GM12878 (cell line): ENCODE results near the gene SEMA4C. TPM values are rescaled to one million over a fixed set of nuclear protein-coding genes. Genes with fewer than 3 reads are reported as not detected.

Experiments
- ATAC-seq: fragments of 200-7000 bp; cut with Tn5 transposase; 3 replicates; pipeline ENCODE4 v1.9.1; 2020; ENCODE audit warnings: mild to moderate bottlenecking, moderate library complexity
- BruUV-seq: library from RNA; stranded (reverse); fragments of 400-500 nt; replicated peaks from 2 replicates; lab custom pipeline; 2021; lab: Mats Ljungman, UMichigan
- CTCF ChIA-PET: fragments of 300-600 bp; sonication (Branson Sonifier 250); formaldehyde crosslinking; extraction: SDS; loops from one replicate; lab custom pipeline; 2021; ENCODE audit warnings: inconsistent platforms; lab: Yijun Ruan, JAX
- POLR2A ChIA-PET: fragments of 350-600 bp; formaldehyde crosslinking; extraction: SDS; loops from one replicate; lab custom pipeline; 2021; ENCODE audit warnings: inconsistent platforms; lab: Charles Lee
- RAD21 ChIA-PET: fragments of 300-600 bp; sonication (Branson Sonifier 250); formaldehyde crosslinking; loops from one replicate; lab custom pipeline; 2023; ENCODE audit warnings: antibody characterized with exemption; ENCODE audit not compliant: unreplicated experiment; lab: Charles Lee
- SMC1A ChIA-PET: fragments of 300-600 bp; sonication (Branson Sonifier 250); formaldehyde crosslinking; loops from one replicate; lab custom pipeline; 2023; ENCODE audit not compliant: unreplicated experiment, uncharacterized antibody; lab: Charles Lee
- DNase-seq: peaks from one replicate; pipeline ENCODE4 v3.0.0-alpha.2; 2011; ENCODE audit warnings: low read depth, low spot score
- FAIRE-seq: peaks from 3 replicates; lab custom pipeline; 2011; peaks lifted over from hg19 to GRCh38; lab: Jason Lieb, UNC
- H2AFZ ChIP-seq: 2 replicates; pipeline ENCODE4 v1.6.0; 2011; ENCODE audit warnings: low read depth, low read length, control low read depth; ENCODE audit not compliant: control insufficient read depth
- H3K27ac ChIP-seq: 2 replicates; pipeline ENCODE4 v1.5.1; 2011; ENCODE audit warnings: control low read depth; ENCODE audit not compliant: control insufficient read depth, insufficient read depth
- H3K27me3 ChIP-seq, 2 experiments: replicated peaks in 1 of 2; 2 replicates each; pipeline versions ENCODE4 v1.6.0 to v1.6.1; 2011; ENCODE audit warnings: low read length in 1 of 2; ENCODE audit not compliant: control insufficient read depth in 2 of 2, insufficient read depth in 2 of 2
- H3K36me3 ChIP-seq, 2 experiments: 2 replicates each; pipeline ENCODE4 v1.5.1; 2011; ENCODE audit warnings: low read length in 1 of 2; ENCODE audit not compliant: control insufficient read depth in 2 of 2, insufficient read depth in 2 of 2
- H3K4me1 ChIP-seq: 2 replicates; pipeline ENCODE4 v1.6.1; 2011; ENCODE audit warnings: mild to moderate bottlenecking, low read length, moderate library complexity, mixed read lengths; ENCODE audit not compliant: control insufficient read depth, insufficient read depth
- H3K4me2 ChIP-seq: 2 replicates; pipeline ENCODE4 v1.6.0; 2011; ENCODE audit warnings: control low read depth; ENCODE audit not compliant: control insufficient read depth, insufficient read depth
- H3K4me3 ChIP-seq: fragments of 200-600 bp; sonication (generic); 2 replicates; pipeline ENCODE4 v1.5.1; 2016
- H3K79me2 ChIP-seq: 2 replicates; pipeline ENCODE4 v1.6.0; 2011; ENCODE audit warnings: low read length; ENCODE audit not compliant: control insufficient read depth, insufficient read depth
- H3K9ac ChIP-seq: 2 replicates; pipeline ENCODE4 v1.8.0; 2011; ENCODE audit warnings: low read length, control low read depth, mixed read lengths; ENCODE audit not compliant: control insufficient read depth, insufficient read depth
- H3K9me3 ChIP-seq: replicated peaks from 3 replicates; pipeline ENCODE4 v1.5.1; 2011; ENCODE audit warnings: mild to moderate bottlenecking, low read length; ENCODE audit not compliant: control insufficient read depth, insufficient read depth
- H4K20me1 ChIP-seq: 2 replicates; pipeline ENCODE4 v1.6.0; 2011; ENCODE audit not compliant: control insufficient read depth, insufficient read depth
- ATF2 ChIP-seq: IDR thresholded peaks from 2 replicates; pipeline ENCODE4 v1.6.1; 2012; ENCODE audit warnings: low read length, inconsistent platforms
- CBFB ChIP-seq: IDR thresholded peaks from 2 replicates; pipeline ENCODE4 v1.6.1; 2016; ENCODE audit warnings: antibody characterized with exemption, low read depth
- E2F8 ChIP-seq: fragments of 450-650 bp; IDR thresholded peaks from 2 replicates; pipeline ENCODE4 v1.6.1; 2018; ENCODE audit warnings: mild to moderate bottlenecking, low read depth, moderate library complexity; ENCODE audit not compliant: partially characterized antibody
- EP300 ChIP-seq, 2 experiments: fragments of 150-350 bp in 1 of 2; IDR thresholded peaks; 2 replicates each; pipeline ENCODE4 v1.6.1; 2011 to 2012; ENCODE audit warnings: low read depth in 2 of 2, low read length in 2 of 2, borderline replicate concordance in 1 of 2, improper control_type of control experiment in 1 of 2, inconsistent platforms in 1 of 2; ENCODE audit not compliant: control insufficient read depth in 1 of 2
- FOS ChIP-seq: IDR thresholded peaks from 3 replicates; pipeline ENCODE4 v1.6.1; 2011; ENCODE audit warnings: borderline replicate concordance; ENCODE audit not compliant: insufficient read length; ENCODE audit errors: extremely low read depth
- MLLT1 ChIP-seq: fragments of 450-650 bp; IDR thresholded peaks from 2 replicates; pipeline ENCODE4 v1.6.1; 2016; ENCODE audit warnings: mild to moderate bottlenecking
- MXI1 ChIP-seq: fragments of 150-350 bp; IDR thresholded peaks from 2 replicates; pipeline ENCODE4 v1.6.1; 2011; ENCODE audit warnings: low read depth, mild to moderate bottlenecking, inconsistent platforms, low read length, improper control_type of control experiment
- MYB ChIP-seq: fragments of 150-350 bp; IDR thresholded peaks from 2 replicates; pipeline ENCODE4 v1.6.1; 2014; ENCODE audit warnings: mild to moderate bottlenecking, low read depth, low read length, borderline replicate concordance
- NFYB ChIP-seq: IDR thresholded peaks from 2 replicates; pipeline ENCODE4 v1.6.1; 2011; ENCODE audit warnings: low read depth, mild to moderate bottlenecking, low read length, improper control_type of control experiment, moderate library complexity; ENCODE audit not compliant: insufficient read depth
- NR2C2 ChIP-seq: IDR thresholded peaks from 2 replicates; pipeline ENCODE4 v1.6.1; 2011; ENCODE audit warnings: borderline replicate concordance, low read depth; ENCODE audit not compliant: control insufficient read depth, insufficient read length
- PAX8 ChIP-seq: fragments of 450-650 bp; IDR thresholded peaks from 2 replicates; pipeline ENCODE4 v1.6.1; 2017; ENCODE audit warnings: mild to moderate bottlenecking, moderate library complexity
- PML ChIP-seq: IDR thresholded peaks from 2 replicates; pipeline ENCODE4 v1.6.1; 2012; ENCODE audit warnings: low read length, inconsistent platforms
- SRF ChIP-seq, 2 experiments: IDR thresholded peaks; 2 replicates each; pipeline ENCODE4 v1.6.1; 2011; ENCODE audit warnings: low read depth in 2 of 2, low read length in 2 of 2, mild to moderate bottlenecking in 1 of 2, moderate library complexity in 1 of 2
- TCF7 ChIP-seq: IDR thresholded peaks from 2 replicates; pipeline ENCODE4 v1.6.1; 2014; ENCODE audit warnings: antibody characterized with exemption, borderline replicate concordance
- ZBTB40 ChIP-seq: fragments of 450-650 bp; IDR thresholded peaks from 2 replicates; pipeline ENCODE4 v1.6.1; 2016; ENCODE audit warnings: mild to moderate bottlenecking, moderate library complexity, borderline replicate concordance
- WGBS: methylation state at CpG from one replicate; pipeline ENCODE4 v1.1.6; 2016; ENCODE audit warnings: low lambda C conversion rate; ENCODE audit not compliant: insufficient replicate concordance, insufficient coverage; ENCODE audit errors: missing lambda C conversion rate; 5-methylcytosine and 5-hydroxymethylcytosine counted together
- in situ Hi-C: fragments of 300-500 bp; cut with MboI; formaldehyde crosslinking; loops from 9 replicates; pipeline ENCODE4 v1.14.3; 2018; ENCODE audit warnings: mixed read lengths
- intact Hi-C: fragments of 100-400 bp; cut with micrococcal nuclease; formaldehyde crosslinking; loops from one replicate; pipeline ENCODE4 v1.14.2; 2022; ENCODE audit not compliant: unreplicated experiment
- polyA plus RNA-seq, 11 experiments: library from polyadenylated mRNA; depleted of rRNA in 4 of 11; unstranded in 6 of 11; stranded (reverse) in 5 of 11; fragments of >200 nt; fragmentation: Nextera tagmentation in 4 of 11; fragmentation: Illumina TruSeq in 1 of 11; extraction: Ambion mirVana in 4 of 11; extraction: Trizol in 1 of 11; gene quantifications; 1 replicate in 1 of 11; 2 replicates in 10 of 11; pipeline versions ENCODE4 v1.2.1 to v1.2.3, GENCODE V29; 2011 to 2016; ENCODE audit warnings: inconsistent platforms in 2 of 11, missing spikeins in 2 of 11, low read depth in 1 of 11
- total RNA-seq, 4 experiments: library from RNA; depleted of rRNA in 3 of 4; stranded (reverse); fragments of >200 nt in 3 of 4; fragmentation: Illumina TruSeq in 1 of 4; extraction: Trizol in 1 of 4; gene quantifications; 2 replicates each; pipeline versions ENCODE4 v1.2.1 to v1.2.3, GENCODE V29; 2013 to 2021

SEMA4C gene
- total and polyA plus RNA-seq, 10 of the 15 experiments (the other 5 are each of a cell fraction or from before 2014, with no cell fraction given), result 0.06 to 21.6 (median 6.8) TPM

GRCh38 chr2:96903318-96903717, 33.4 kb upstream of the SEMA4C start:
- H3K27me3 ChIP-seq, result no peaks in the 10 kb centered on the region; a peak in 1 of 4 replicates
- no peaks in the 10 kb centered on the region for H4K20me1 ChIP-seq
- H3K79me2 ChIP-seq, result no peaks in the 10 kb centered on the region
- no peak overlapping the region for H3K27ac ChIP-seq
- ChIA-PET POLR2A (no interaction called here), SMC1A (no interaction called here), RAD21 (interaction anchor here (0.9 kb wide), 1 partner anchor 45 kb away, joined by 4 read pairs; the partner anchor contains the start of gene ANKRD39), CTCF (no interaction called here)
- FAIRE-seq (no peak), ATAC-seq (no peak), DNase-seq (no peak)
- in situ Hi-C loops, result no loop called here
- intact Hi-C loops, result no loop called here
- WGBS, result 55% methylated on average over 7 of the region's 7 CpGs
- no peak overlapping the region for H3K4me2 ChIP-seq
- no peaks in the 10 kb centered on the region for H3K4me1 ChIP-seq
- no peak overlapping the region for H3K4me3 ChIP-seq
- no peak overlapping the region for H3K9ac ChIP-seq
- BruUV-seq, result no TSS peak
- no peaks in the 10 kb centered on the region for H3K9me3 ChIP-seq
- no peak overlapping the region for H2AFZ ChIP-seq
- H3K36me3 ChIP-seq, result no peaks in the 10 kb centered on the region
- TF ChIP-seq CBFB (no peak), ZBTB40 (no peak), FOS (no peak), MXI1 (no peak), TCF7 (no peak), PML (no peak), MLLT1 (no peak), ATF2 (no peak), PAX8 (no peak), E2F8 (no peak), SRF (IDR thresholded peaks at IDR 0.05; ENCODE audit: low read depth in 2 of 2, low read length in 2 of 2) (no peak), NR2C2 (no peak), MYB (no peak), EP300 (IDR thresholded peaks at IDR 0.05; ENCODE audit: borderline replicate concordance in 1 of 2, control insufficient read depth in 1 of 2, low read depth in 2 of 2, low read length in 2 of 2) (no peak), NFYB (no peak)
